Tibial artery (tissue), 4 donors: Measurements from ENCODE around the gene KRTAP3-2.

Source experiments
- DNase-seq, 2 donors: peaks; one replicate each; pipeline ENCODE4 v3.0.0-alpha.2; 2019
- H3K27ac ChIP-seq, 2 donors: fragments of 200-600 bp; sonication (generic) in 1 of 2; 1 replicate in 1 of 2; 2 replicates in 1 of 2; pipeline ENCODE4 v1.5.1; 2018 to 2019; ENCODE audit warnings: mild to moderate bottlenecking in 1 of 2
- H3K27me3 ChIP-seq, 2 donors: fragments of 200-600 bp; sonication (generic) in 1 of 2; one replicate each; pipeline versions ENCODE4 v1.5.1 to v1.6.0; 2016 to 2019
- H3K36me3 ChIP-seq, 3 donors: fragments of 200-600 bp; sonication (generic) in 2 of 3; one replicate each; pipeline ENCODE4 v1.5.1; 2016 to 2019; ENCODE audit warnings: mild to moderate bottlenecking in 2 of 3
- H3K4me1 ChIP-seq, 4 donors: fragments of 200-600 bp; sonication (generic) in 2 of 4; 1 replicate in 3 of 4; 2 replicates in 1 of 4; pipeline ENCODE4 v1.5.1; 2016 to 2019
- H3K4me3 ChIP-seq, 2 donors: fragments of 200-600 bp; sonication (generic) in 1 of 2; 1 replicate in 1 of 2; 2 replicates in 1 of 2; pipeline ENCODE4 v1.5.1; 2018 to 2019; ENCODE audit warnings: mild to moderate bottlenecking in 2 of 2
- H3K9me3 ChIP-seq, 3 donors: fragments of 200-600 bp; sonication (generic) in 1 of 3; one replicate each; pipeline ENCODE4 v1.5.1; 2016 to 2019
- CTCF ChIP-seq, 2 experiments: fragments of 200-600 bp in 1 of 2; fragments of 450-650 bp in 1 of 2; IDR thresholded peaks; one replicate each; pipeline ENCODE4 v1.5.1; 2017 to 2019; ENCODE audit warnings: antibody characterized with exemption in 2 of 2, mild to moderate bottlenecking in 1 of 2, moderate library complexity in 1 of 2
- intact Hi-C: fragments of 100-400 bp; cut with DNase I; formaldehyde crosslinking; loops from one replicate; pipeline ENCODE4 v1.15.0; 2023; ENCODE audit warnings: low total_unique reads

Gene KRTAP3-2

GRCh38 chr17:41004397-41004796, 4.7 kb upstream of the KRTAP3-2 start:
- no peak overlapping the region for H3K27ac ChIP-seq
- H3K4me3 ChIP-seq: no peak overlapping the region
- no peak for DNase-seq
- TF ChIP-seq CTCF (IDR thresholded peaks at IDR 0.05): no peak
- no peaks in the 10 kb centered on the region for H3K27me3 ChIP-seq
- no peaks in the 10 kb centered on the region for H3K4me1 ChIP-seq
- intact Hi-C loops: no loop called here
- no peaks in the 10 kb centered on the region for H3K36me3 ChIP-seq
- no peaks in the 10 kb centered on the region for H3K9me3 ChIP-seq

- DNase-seq: no peak
- H3K4me1 ChIP-seq: no peaks in the 10 kb centered on the region
- no peaks in the 10 kb centered on the region for H3K36me3 ChIP-seq
- no peak overlapping the region for H3K27ac ChIP-seq
- no peaks in the 10 kb centered on the region for H3K27me3 ChIP-seq
- H3K9me3 ChIP-seq: no peaks in the 10 kb centered on the region
- no peak for TF ChIP-seq CTCF (IDR thresholded peaks at IDR 0.05)
- intact Hi-C loops: no loop called here
- no peak overlapping the region for H3K4me3 ChIP-seq
These were observed 4.2 kb upstream of the KRTAP3-2 start for GRCh38 chr17:41003926-41004325.

GRCh38 chr17:41002814-41003213, 3.1 kb upstream of the KRTAP3-2 start:
- H3K27me3 ChIP-seq: no peaks in the 10 kb centered on the region
- no peak overlapping the region for H3K27ac ChIP-seq
- no peaks in the 10 kb centered on the region for H3K9me3 ChIP-seq
- DNase-seq: no peak
- no peak for TF ChIP-seq CTCF (IDR thresholded peaks at IDR 0.05)
- intact Hi-C loops: no loop called here
- no peaks in the 10 kb centered on the region for H3K36me3 ChIP-seq
- no peak overlapping the region for H3K4me3 ChIP-seq
- no peaks in the 10 kb centered on the region for H3K4me1 ChIP-seq

- Histone ChIP-seq H3K27ac (no peak overlapping the region), H3K27me3 (no peaks in the 10 kb centered on the region), H3K4me1 (no peaks in the 10 kb centered on the region), H3K4me3 (no peak overlapping the region), H3K36me3 (no peaks in the 10 kb centered on the region), H3K9me3 (no peaks in the 10 kb centered on the region)
- no peak for DNase-seq
- intact Hi-C loops: no loop called here
- TF ChIP-seq CTCF (IDR thresholded peaks at IDR 0.05): no peak
These were observed 2.1 kb upstream of the KRTAP3-2 start for GRCh38 chr17:41001795-41002194.

- Histone ChIP-seq H3K4me1 (no peaks in the 10 kb centered on the region), H3K27me3 (peaks cover 0 to 12% of the 10 kb centered on the region in 2 donors), H3K9me3 (no peaks in the 10 kb centered on the region), H3K27ac (no peak overlapping the region), H3K4me3 (no peak overlapping the region), H3K36me3 (no peaks in the 10 kb centered on the region)
- no peak for TF ChIP-seq CTCF (IDR thresholded peaks at IDR 0.05)
- intact Hi-C loops: no loop called here
- DNase-seq: no peak
These were observed 2.3 kb downstream of the KRTAP3-2 start for GRCh38 chr17:40997361-40997760.

GRCh38 chr17:40996829-40997228, 2.9 kb downstream of the KRTAP3-2 start:
- peaks cover 0 to 12% of the 10 kb centered on the region in 2 donors for H3K27me3 ChIP-seq
- H3K9me3 ChIP-seq: no peaks in the 10 kb centered on the region
- no peak for TF ChIP-seq CTCF (IDR thresholded peaks at IDR 0.05)
- DNase-seq: no peak
- no peaks in the 10 kb centered on the region for H3K36me3 ChIP-seq
- H3K4me3 ChIP-seq: no peak overlapping the region
- intact Hi-C loops: no loop called here
- no peak overlapping the region for H3K27ac ChIP-seq
- no peaks in the 10 kb centered on the region for H3K4me1 ChIP-seq
